ENCODE results near the gene TCTA.
"Not testable (repeated sequence)": the region's sequence is repeated elsewhere in the genome, so short reads cannot be mapped to it uniquely, and the experiment has no call there.

Gene TCTA, protein sequence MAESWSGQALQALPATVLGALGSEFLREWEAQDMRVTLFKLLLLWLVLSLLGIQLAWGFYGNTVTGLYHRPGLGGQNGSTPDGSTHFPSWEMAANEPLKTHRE

DNA sequence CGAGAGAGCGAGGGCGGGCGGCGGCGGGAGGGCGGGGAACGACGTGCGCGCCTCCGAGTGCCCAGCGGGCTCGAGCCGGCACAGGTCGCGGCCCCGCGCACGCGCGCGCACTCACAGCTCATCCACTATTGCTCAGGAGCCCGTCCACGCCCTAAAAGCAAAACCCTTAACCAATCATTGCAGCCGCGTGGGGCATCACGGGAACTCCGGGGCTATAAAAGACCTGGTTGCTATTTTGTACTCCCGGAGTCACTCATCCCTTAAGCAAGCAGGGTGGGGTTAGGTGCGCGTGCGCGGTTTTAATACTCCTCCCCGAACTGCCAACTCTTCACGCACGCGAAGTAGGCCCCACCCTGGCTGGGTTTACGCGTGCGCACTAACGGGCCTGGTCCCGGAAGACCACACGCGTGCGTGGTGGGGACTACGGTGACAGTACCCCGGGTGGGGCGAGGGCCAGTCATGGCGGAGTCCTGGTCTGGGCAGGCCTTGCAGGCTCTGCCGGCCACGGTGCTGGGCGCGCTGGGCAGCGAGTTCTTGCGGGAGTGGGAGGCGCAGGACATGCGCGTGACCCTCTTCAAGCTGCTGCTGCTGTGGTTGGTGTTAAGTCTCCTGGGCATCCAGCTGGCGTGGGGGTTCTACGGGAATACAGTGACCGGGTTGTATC, at the start of gene TCTA, which contains the start of gene RHOA:
Gene TCTA, plus strand, starts transcription at position 456 of the 664 bp plus-strand sequence. Its CDS starts 4 bp downstream, at position 460.
Gene RHOA, minus strand, starts transcription at position 9 of the 664 bp plus-strand sequence. CDS start 36,387 bp downstream, outside the sequence.
- DNase-seq: peak; percentile 98

GRCh38 chr3:49362561-49362960, 49.7 kb upstream of the TCTA start:
- DNase-seq: no peak

- DNase-seq: no peak
Observed at GRCh38 chr3:49370585-49371290, 41.5 kb upstream of the TCTA start.

- DNase-seq: no peak
Observed at GRCh38 chr3:49371946-49372345, 40.3 kb upstream of the TCTA start.

- no peak for DNase-seq
Observed at GRCh38 chr3:49377483-49377882, 34.7 kb upstream of the TCTA start.

- no peak for DNase-seq
Observed at GRCh38 chr3:49378249-49378895, 33.9 kb upstream of the TCTA start.

GRCh38 chr3:49383387-49383786, 28.8 kb upstream of the TCTA start:
- DNase-seq: no peak

DNA sequence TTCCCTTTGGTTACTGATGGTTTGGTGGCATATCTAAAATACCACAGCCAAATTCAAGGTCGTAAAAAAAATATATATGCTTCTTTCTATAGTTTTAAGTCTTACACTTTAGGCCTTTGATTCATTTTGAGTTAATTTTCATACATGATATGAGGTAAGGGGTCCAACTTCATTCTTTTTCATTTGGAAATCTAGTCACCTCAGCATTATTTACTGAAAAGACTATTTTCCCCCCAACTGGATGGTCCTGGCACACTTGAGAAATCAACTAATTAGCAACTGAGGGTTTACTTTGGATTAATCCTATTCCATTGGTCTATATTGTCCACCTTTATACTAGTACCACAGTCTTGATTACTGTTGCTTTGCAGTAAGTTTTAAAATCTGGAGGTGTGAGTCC, 26.6 kb upstream of the TCTA start:
- DNase-seq: no peak

DNA sequence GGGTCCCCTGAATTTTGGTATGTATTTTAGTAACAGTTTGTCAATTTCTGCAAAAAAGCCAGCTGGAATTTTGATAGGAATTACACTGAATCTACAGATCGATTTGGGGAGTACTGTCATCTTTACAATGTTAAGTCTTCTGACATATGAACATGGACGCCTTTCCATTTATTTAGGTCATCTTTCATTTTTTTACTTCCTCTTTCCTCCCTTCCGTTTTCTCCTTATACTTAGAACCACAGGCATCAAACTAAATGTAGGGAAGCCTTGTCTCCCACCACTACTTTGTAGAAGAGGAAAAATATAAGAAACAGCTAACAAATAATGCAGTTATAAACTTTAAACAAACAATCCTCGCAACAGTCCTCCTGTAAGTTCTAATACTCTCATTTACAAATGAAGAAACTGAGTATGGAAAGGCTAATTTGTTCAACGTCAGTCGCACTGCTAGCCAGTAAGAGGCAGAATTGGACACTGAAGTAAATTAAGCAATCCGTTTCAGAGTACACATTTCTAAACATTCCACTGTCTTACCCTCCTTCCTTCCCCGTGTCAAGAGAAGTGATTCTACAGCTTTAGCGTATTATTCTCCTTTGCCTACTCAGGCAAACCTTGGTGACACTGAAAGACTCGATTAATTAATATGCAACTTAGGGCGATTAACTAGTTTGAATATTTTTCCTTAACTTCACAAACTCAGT, 26.0 kb upstream of the TCTA start:
- no peak for DNase-seq

DNA sequence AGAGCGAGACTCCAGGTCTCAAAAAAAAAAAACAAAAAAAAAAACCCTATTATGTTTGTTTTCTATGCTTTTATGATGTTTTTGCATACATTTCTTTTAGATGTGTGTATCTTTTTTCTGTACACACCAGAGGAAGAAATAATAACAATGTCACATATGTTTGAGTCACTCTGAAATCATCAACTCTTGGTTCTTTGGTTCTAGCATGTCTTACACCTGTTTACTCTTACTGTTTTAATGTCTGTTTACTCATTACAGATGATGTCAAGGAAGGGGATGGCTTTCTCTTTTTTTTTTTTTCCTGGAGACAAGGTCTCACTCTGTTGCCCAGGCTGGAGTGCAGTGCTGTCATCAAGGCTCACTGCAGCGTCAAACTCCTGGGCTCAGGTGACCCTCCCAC, 24.5 kb upstream of the TCTA start:
- no peak for DNase-seq

- no peak for DNase-seq
Observed at GRCh38 chr3:49388289-49388820, 23.9 kb upstream of the TCTA start.

GRCh38 chr3:49389297-49389696, 22.9 kb upstream of the TCTA start:
- DNase-seq: no peak

- not testable (repeated sequence) for DNase-seq
Observed at GRCh38 chr3:49391310-49391709, 20.9 kb upstream of the TCTA start.

- peak; percentile 27 for DNase-seq
Observed at GRCh38 chr3:49397470-49397869, 14.8 kb upstream of the TCTA start.

GRCh38 chr3:49399461-49399860, 12.8 kb upstream of the TCTA start:
- DNase-seq: no peak

DNA sequence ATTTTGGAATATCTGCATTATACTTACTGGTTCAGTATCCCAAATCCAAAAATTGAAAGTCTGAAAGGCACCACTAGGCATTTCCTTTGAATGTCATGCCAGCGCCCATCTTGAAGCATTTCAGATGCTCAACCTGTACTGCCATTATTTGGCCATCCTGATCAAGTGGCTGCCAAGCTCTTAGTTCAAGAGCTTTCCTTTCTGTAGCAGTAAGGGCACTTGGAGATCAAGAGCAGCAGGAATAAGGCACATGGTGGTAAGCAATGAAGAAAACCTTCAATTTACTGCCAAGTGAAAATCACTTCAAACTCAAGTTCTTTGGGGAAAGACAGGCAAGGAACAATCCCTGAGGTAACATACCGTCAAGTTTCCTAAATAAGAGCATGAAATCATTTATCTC, 10.5 kb upstream of the TCTA start:
- DNase-seq: no peak

- DNase-seq: no peak
Observed at GRCh38 chr3:49403891-49404290, 8.3 kb upstream of the TCTA start.

- not testable (repeated sequence) for DNase-seq
Observed at GRCh38 chr3:49405570-49405969, 6.7 kb upstream of the TCTA start.

- no peak for DNase-seq
Observed at GRCh38 chr3:49406571-49407565, 5.4 kb upstream of the TCTA start.

GRCh38 chr3:49410066-49410845, 2.0 kb upstream of the TCTA start:
- no peak for DNase-seq

Data from retina (tissue), 1 donor.